IPS DF 6.9 (cell line): ENCODE measurements around the gene GABRA6.

Source experiments
- DNase-seq: peaks from one replicate; pipeline ENCODE4 v3.0.0-alpha.2; 2013; ENCODE audit warnings: low read depth, low spot score
- H3K27ac ChIP-seq: one replicate; pipeline ENCODE4 v1.5.1; 2013; ENCODE audit warnings: low read length, control low read depth
- H3K27me3 ChIP-seq: 2 replicates; pipeline ENCODE4 v1.6.1; 2013; ENCODE audit warnings: mild to moderate bottlenecking, low read length; ENCODE audit not compliant: control insufficient read depth, insufficient read depth
- H3K36me3 ChIP-seq: 2 replicates; pipeline ENCODE4 v1.6.1; 2013; ENCODE audit warnings: low read length; ENCODE audit not compliant: control insufficient read depth, insufficient read depth
- H3K4me1 ChIP-seq: 2 replicates; pipeline ENCODE4 v1.6.1; 2013; ENCODE audit warnings: low read length; ENCODE audit not compliant: control insufficient read depth, insufficient read depth
- H3K4me3 ChIP-seq: 2 replicates; pipeline ENCODE4 v1.5.1; 2013; ENCODE audit warnings: mild to moderate bottlenecking, low read length
- H3K9me3 ChIP-seq: 2 replicates; pipeline ENCODE4 v1.6.1; 2013; ENCODE audit warnings: low read length, inconsistent platforms; ENCODE audit not compliant: control insufficient read depth, insufficient read depth
- WGBS: extraction: QIAGEN DNeasy Blood & Tissue Kit; methylation state at CpG from one replicate; pipeline ENCODE4 v1.1.7; 2013; ENCODE audit warnings: mixed read lengths, missing lambda C conversion rate; ENCODE audit not compliant: insufficient read length, insufficient coverage; 5-methylcytosine and 5-hydroxymethylcytosine counted together

The GABRA6 gene

GRCh38 chr5:161691911-161692310 lies 6.4 kb downstream of the GABRA6 start:
- no peaks in the 10 kb centered on the region for H3K27me3 ChIP-seq
- no peaks in the 10 kb centered on the region for H3K4me1 ChIP-seq
- no peak overlapping the region for H3K4me3 ChIP-seq
- no CpG with 5 or more reads among the region's 7 CpGs for whole genome bisulfite sequencing
- H3K9me3 ChIP-seq: no peaks in the 10 kb centered on the region
- H3K36me3 ChIP-seq: no peaks in the 10 kb centered on the region
- no peak overlapping the region for H3K27ac ChIP-seq
- DNase-seq: no peak

DNA sequence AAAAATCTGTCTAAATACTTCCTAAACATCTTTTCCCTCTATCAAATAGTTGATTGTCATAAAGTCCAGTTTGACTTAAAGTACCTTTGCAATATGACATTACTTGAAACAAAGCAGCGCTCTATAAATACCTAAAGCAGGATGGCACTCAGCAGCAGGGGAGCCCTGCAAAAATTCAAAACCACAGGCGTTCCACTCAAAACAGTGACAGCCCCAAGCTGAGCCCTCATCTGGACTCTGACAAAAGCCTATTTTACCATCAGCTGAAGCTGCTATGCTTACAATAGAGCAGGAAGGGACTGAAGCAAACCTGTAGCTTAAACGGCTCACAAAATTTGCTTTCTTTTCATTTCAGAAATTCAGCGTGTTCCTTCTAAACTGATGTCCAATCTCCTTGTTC lies 11.5 kb downstream of the GABRA6 start:
- Histone ChIP-seq H3K27me3 (no peaks in the 10 kb centered on the region), H3K27ac (no peak overlapping the region), H3K36me3 (no peaks in the 10 kb centered on the region), H3K9me3 (no peaks in the 10 kb centered on the region), H3K4me1 (no peaks in the 10 kb centered on the region), H3K4me3 (no peak overlapping the region)
- DNase-seq: no peak
- no CpG with 5 or more reads among the region's 4 CpGs for WGBS

DNA sequence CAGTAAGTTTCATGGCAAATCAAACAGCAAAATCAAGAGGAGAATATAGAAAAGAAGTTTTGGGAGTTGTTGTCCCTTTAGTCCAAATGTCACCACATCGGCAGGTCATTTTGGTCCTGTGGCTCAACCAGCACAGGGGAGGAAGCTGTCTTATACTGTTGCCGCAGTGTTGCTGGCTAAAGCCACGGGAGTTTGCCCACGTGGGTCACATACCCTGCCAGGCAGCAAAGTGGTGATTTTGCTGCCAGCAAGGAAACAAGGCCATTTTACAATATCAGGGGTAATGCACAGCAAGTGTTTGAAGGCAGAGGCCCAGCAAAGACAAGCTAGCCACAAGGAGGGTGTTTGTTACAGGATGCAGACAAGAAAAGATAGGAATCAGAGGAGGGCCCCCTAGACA lies 14.5 kb downstream of the GABRA6 start:
- H3K27me3 ChIP-seq: no peaks in the 10 kb centered on the region
- no peaks in the 10 kb centered on the region for H3K9me3 ChIP-seq
- no peak for DNase-seq
- H3K4me3 ChIP-seq: no peak overlapping the region
- no peak overlapping the region for H3K27ac ChIP-seq
- H3K4me1 ChIP-seq: no peaks in the 10 kb centered on the region
- no CpG with 5 or more reads among the region's 4 CpGs for WGBS
- no peaks in the 10 kb centered on the region for H3K36me3 ChIP-seq

DNA sequence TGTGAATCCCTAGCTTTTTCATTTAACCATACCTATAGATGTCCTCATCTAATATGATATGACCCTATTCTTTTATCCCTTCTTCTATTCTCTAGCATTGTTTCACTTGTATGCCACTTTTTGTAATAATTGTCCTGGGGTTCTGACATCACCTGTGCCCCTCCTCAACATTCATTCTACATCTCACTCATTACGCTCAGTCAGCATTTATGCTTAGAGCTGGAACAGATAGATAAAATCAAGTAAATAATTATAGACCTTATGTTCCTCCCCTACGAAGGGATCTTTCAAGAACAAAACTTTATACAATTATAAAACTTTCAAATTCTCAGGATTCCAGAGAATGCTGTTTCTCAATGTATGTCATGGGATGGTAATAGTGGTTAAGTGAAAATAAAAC lies 18.0 kb downstream of the GABRA6 start:
- no peaks in the 10 kb centered on the region for H3K9me3 ChIP-seq
- no CpG with 5 or more reads among the region's 2 CpGs for WGBS
- H3K36me3 ChIP-seq: no peaks in the 10 kb centered on the region
- H3K4me1 ChIP-seq: no peaks in the 10 kb centered on the region
- no peak overlapping the region for H3K27ac ChIP-seq
- H3K4me3 ChIP-seq: no peak overlapping the region
- no peak for DNase-seq
- H3K27me3 ChIP-seq: no peaks in the 10 kb centered on the region

GRCh38 chr5:161707382-161707781 lies 21.9 kb downstream of the GABRA6 start:
- Histone ChIP-seq H3K4me3 (no peak overlapping the region), H3K27me3 (no peaks in the 10 kb centered on the region), H3K36me3 (no peaks in the 10 kb centered on the region), H3K4me1 (no peaks in the 10 kb centered on the region), H3K27ac (no peak overlapping the region), H3K9me3 (no peaks in the 10 kb centered on the region)
- no peak for DNase-seq
- WGBS: no CpG with 5 or more reads among the region's 1 CpG

DNA sequence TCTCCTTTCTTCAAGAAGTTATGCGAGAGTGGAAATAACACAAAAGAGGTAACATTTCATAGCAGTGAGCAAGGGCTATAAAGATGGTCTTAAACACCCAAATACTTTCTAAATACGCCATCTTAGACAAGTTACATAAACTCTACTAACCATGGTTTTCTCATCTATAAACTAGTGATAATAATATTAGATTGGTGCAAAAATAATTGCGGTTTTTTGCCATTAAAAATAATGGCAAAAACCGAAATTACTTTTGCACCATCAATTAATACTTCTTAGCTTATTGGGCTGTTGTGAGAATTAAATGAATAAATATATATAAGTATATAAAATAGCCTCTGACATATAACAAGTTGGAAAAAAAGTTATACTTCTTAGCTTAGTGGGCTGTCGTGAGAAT lies 23.7 kb downstream of the GABRA6 start:
- H3K4me3 ChIP-seq: no peak overlapping the region
- H3K36me3 ChIP-seq: no peaks in the 10 kb centered on the region
- WGBS: 100% methylated on average over 1 of the region's 5 CpGs
- DNase-seq: no peak
- no peak overlapping the region for H3K27ac ChIP-seq
- H3K4me1 ChIP-seq: no peaks in the 10 kb centered on the region
- H3K27me3 ChIP-seq: no peaks in the 10 kb centered on the region
- H3K9me3 ChIP-seq: no peaks in the 10 kb centered on the region

DNA sequence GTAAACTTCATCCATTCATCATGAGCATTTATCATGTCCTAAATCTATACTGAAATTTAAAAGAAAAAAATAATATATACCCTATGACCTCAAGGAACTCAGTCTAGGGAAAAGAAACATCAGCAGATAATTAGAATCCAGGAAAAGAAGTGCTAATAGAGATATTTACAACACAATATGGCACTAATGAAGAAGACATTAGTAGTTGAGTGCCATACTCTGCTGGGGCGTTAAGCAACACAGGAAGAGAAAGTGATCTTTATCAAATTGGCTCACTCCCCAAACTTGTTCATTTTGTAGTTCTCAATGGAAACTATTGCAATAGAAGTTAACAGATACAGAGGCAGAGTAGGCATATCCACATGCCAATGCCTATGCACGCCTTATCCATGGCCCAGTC lies 27.5 kb downstream of the GABRA6 start:
- WGBS: no CpG with 5 or more reads among the region's 2 CpGs
- no peak for DNase-seq
- no peaks in the 10 kb centered on the region for H3K27me3 ChIP-seq
- no peaks in the 10 kb centered on the region for H3K4me1 ChIP-seq
- no peaks in the 10 kb centered on the region for H3K36me3 ChIP-seq
- H3K4me3 ChIP-seq: no peak overlapping the region
- no peaks in the 10 kb centered on the region for H3K9me3 ChIP-seq
- H3K27ac ChIP-seq: no peak overlapping the region

- Histone ChIP-seq H3K4me1 (no peaks in the 10 kb centered on the region), H3K9me3 (no peaks in the 10 kb centered on the region), H3K27me3 (no peaks in the 10 kb centered on the region), H3K27ac (no peak overlapping the region), H3K36me3 (no peaks in the 10 kb centered on the region), H3K4me3 (no peak overlapping the region)
- WGBS: no CpG with 5 or more reads among the region's 1 CpG
- DNase-seq: no peak
Observed at GRCh38 chr5:161719157-161719556, 33.6 kb downstream of the GABRA6 start.

- Histone ChIP-seq H3K27ac (no peak overlapping the region), H3K4me3 (no peak overlapping the region), H3K9me3 (no peaks in the 10 kb centered on the region), H3K4me1 (no peaks in the 10 kb centered on the region), H3K27me3 (no peaks in the 10 kb centered on the region), H3K36me3 (no peaks in the 10 kb centered on the region)
- no peak for DNase-seq
Observed at GRCh38 chr5:161720460-161720859, 34.9 kb downstream of the GABRA6 start.

DNA sequence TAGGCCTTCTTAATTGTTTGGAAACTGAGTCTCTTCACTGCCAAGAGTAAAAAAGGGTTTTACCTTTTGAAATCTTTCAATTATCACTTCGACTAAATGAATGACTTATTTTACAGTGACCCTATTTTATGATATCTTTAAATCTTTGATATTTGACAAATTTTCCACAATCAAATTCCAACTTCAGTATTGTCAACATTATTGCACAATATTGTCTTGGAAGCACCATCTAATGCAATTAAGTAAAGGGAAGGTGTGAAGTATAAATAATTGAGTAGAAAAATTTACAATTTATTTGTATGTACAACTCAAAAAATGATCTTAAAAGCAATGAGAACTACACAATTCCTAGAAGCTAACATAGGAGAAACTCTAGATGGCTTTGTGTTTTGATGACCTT lies 49.2 kb downstream of the GABRA6 start:
- no peak for DNase-seq
- no peaks in the 10 kb centered on the region for H3K36me3 ChIP-seq
- H3K9me3 ChIP-seq: no peaks in the 10 kb centered on the region
- H3K27me3 ChIP-seq: no peaks in the 10 kb centered on the region
- no peaks in the 10 kb centered on the region; the same call in 1 of the 2 replicates for H3K4me1 ChIP-seq
- no peak overlapping the region for H3K27ac ChIP-seq
- H3K4me3 ChIP-seq: no peak overlapping the region
- WGBS: no CpG with 5 or more reads among the region's 1 CpG

DNA sequence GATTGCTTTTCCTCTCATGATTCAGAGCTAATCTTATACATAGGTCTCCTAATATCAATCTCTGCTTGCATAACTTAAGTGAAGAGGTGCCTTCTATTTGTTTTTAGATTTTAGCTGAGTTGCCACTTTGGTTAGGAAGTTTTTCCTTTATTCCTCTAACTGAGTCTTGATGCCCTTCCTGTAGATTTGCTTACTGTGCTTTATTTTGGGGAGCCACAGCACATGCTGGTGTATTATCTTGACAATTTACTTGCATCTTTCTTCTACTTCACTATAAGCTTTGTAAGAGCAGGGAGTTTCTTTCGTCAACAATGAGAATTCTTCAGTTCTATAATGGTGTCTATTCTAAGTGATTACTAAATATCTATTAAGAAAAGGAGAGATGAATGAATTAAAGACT lies 54.9 kb downstream of the GABRA6 start:
- H3K27me3 ChIP-seq: no peaks in the 10 kb centered on the region
- no peaks in the 10 kb centered on the region for H3K36me3 ChIP-seq
- no peaks in the 10 kb centered on the region for H3K9me3 ChIP-seq
- H3K4me3 ChIP-seq: no peak overlapping the region
- no CpG with 5 or more reads among the region's 1 CpG for WGBS
- H3K27ac ChIP-seq: no peak overlapping the region
- DNase-seq: no peak
- no peaks in the 10 kb centered on the region; the same call in 1 of the 2 replicates for H3K4me1 ChIP-seq
